OCI-LY1 (cell line): ENCODE results near the gene PSD4.

Experiments
- CTCF ChIP-seq: fragments of 200-600 bp; sonication (generic), shearing (Covaris generic); IDR thresholded peaks from 2 replicates; pipeline ENCODE4 v1.5.1; 2017; ENCODE audit warnings: mild to moderate bottlenecking, antibody characterized with exemption, low read length, moderate library complexity, mixed read lengths
- EZH2 ChIP-seq: fragments of 200-600 bp; sonication (generic), shearing (Covaris generic); IDR thresholded peaks from 2 replicates; pipeline ENCODE4 v1.8.0; 2017; ENCODE audit warnings: borderline replicate concordance, mixed run types, mild to moderate bottlenecking, antibody characterized with exemption, low read length, moderate library complexity, mixed read lengths

GRCh38 chr2:113246606-113247005 lies 72.8 kb downstream of the PSD4 start:
- no peak for TF ChIP-seq EZH2
- TF ChIP-seq CTCF: no peak
